ENCODE measurements around the gene FARP1. TPM values are rescaled to one million over a fixed set of nuclear protein-coding genes. Genes with fewer than 3 reads are reported as not detected.
A peak's percentile ranks its signal among the peaks of the same experiment; 100 is the strongest.

Gene FARP1
- total and polyA plus RNA-seq, 2 of the 13 experiments (the other 11 are each of a cell fraction or from before 2014, with no cell fraction given): 70.6 to 126 TPM

DNA sequence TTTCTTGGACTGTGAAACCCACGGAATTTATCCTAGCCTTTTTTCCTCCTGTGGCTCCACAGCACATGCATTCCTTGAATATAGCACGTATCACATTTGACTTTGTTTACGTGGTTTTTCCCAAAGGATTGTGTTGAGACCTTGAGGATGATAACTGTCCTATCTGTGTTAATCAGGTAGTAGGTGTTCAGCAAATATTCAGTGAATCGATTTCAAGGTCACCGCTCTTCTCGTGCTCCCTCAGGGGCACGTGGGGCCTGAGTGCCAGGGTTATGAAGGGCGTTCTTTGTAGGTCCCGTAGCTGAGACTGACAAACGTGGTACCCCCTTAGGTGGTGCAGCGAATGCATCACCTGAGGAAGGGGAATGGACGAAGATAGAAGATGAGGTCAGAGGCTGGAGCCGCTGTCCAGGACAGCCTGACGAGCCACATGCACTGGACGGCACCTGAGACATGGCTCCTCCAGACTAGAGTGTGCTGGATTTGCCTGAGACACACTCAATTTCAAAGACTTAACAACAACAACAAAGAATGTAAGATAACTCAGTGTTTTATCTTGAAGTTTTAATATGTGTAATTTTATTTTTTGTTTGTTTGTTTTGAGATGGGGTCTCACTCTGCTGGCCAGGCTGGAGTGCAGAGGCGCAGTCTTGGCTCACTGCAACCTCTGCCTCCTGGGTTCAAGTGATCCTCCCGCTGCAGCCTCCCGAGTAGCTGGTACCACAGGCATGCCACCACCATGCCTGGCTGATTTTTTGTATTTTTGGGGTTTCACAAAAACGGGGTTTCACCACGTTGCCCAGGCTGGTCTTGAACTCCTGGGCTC is 165.4 kb downstream of the FARP1 start (continued):
- TF ChIP-seq, protein P1, sequence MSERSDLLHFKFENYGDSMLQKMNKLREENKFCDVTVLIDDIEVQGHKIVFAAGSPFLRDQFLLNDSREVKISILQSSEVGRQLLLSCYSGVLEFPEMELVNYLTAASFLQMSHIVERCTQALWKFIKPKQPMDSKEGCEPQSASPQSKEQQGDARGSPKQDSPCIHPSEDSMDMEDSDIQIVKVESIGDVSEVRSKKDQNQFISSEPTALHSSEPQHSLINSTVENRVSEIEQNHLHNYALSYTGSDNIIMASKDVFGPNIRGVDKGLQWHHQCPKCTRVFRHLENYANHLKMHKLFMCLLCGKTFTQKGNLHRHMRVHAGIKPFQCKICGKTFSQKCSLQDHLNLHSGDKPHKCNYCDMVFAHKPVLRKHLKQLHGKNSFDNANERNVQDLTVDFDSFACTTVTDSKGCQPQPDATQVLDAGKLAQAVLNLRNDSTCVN (CRISPR knock-in tag; IDR thresholded peaks at IDR 0.05; ENCODE audit: borderline replicate concordance): no peak
- no peak for TF ChIP-seq ZNF530 (CRISPR knock-in tag; IDR thresholded peaks at IDR 0.05; ENCODE audit: low read depth)
- no peak for TF ChIP-seq MLLT10 (CRISPR knock-in tag; IDR thresholded peaks at IDR 0.05)
- TF ChIP-seq NR3C1 (CRISPR knock-in tag; IDR thresholded peaks at IDR 0.05): no peak
- no peak for TF ChIP-seq HOXA5 (CRISPR knock-in tag; IDR thresholded peaks at IDR 0.05)
- no peak for TF ChIP-seq IRX3 (CRISPR knock-in tag; IDR thresholded peaks at IDR 0.05; ENCODE audit: borderline replicate concordance, low read depth)
- TF ChIP-seq ZNF367 (CRISPR knock-in tag; IDR thresholded peaks at IDR 0.05; ENCODE audit: borderline replicate concordance): no peak
- no peak for TF ChIP-seq CEBPG (CRISPR knock-in tag; IDR thresholded peaks at IDR 0.05)
- peak; percentile 22; the same call in 1 of the 2 replicates for TF ChIP-seq POLR2AphosphoS5 (IDR thresholded peaks at IDR 0.05; ENCODE audit: low read depth, low read length)
- no peak for TF ChIP-seq ZNF720 (CRISPR knock-in tag; IDR thresholded peaks at IDR 0.05)
- TF ChIP-seq, protein P2, sequence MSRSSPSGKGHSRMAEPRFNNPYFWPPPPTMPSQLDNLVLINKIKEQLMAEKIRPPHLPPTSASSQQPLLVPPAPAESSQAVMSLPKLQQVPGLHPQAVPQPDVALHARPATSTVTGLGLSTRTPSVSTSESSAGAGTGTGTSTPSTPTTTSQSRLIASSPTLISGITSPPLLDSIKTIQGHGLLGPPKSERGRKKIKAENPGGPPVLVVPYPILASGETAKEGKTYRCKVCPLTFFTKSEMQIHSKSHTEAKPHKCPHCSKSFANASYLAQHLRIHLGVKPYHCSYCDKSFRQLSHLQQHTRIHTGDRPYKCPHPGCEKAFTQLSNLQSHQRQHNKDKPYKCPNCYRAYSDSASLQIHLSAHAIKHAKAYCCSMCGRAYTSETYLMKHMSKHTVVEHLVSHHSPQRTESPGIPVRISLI (CRISPR knock-in tag; IDR thresholded peaks at IDR 0.05; ENCODE audit: borderline replicate concordance): peak; percentile 72; the same call in 1 of the 2 replicates
- peak; percentile 96 for TF ChIP-seq SALL1 (CRISPR knock-in tag; IDR thresholded peaks at IDR 0.05)
- TF ChIP-seq IKZF1 (IDR thresholded peaks at IDR 0.05): no peak
- TF ChIP-seq STAT5B (CRISPR knock-in tag; IDR thresholded peaks at IDR 0.05): no peak
- no peak for TF ChIP-seq SOX6 (IDR thresholded peaks at IDR 0.05)
- peak; percentile 88 for TF ChIP-seq SOX6 (CRISPR knock-in tag; IDR thresholded peaks at IDR 0.05)
- TF ChIP-seq HIVEP1 (CRISPR knock-in tag; IDR thresholded peaks at IDR 0.05): no peak
- peak; percentile 74 for TF ChIP-seq PPARG (CRISPR knock-in tag; conservative IDR thresholded peaks at IDR 0.05)
- TF ChIP-seq, protein P3, sequence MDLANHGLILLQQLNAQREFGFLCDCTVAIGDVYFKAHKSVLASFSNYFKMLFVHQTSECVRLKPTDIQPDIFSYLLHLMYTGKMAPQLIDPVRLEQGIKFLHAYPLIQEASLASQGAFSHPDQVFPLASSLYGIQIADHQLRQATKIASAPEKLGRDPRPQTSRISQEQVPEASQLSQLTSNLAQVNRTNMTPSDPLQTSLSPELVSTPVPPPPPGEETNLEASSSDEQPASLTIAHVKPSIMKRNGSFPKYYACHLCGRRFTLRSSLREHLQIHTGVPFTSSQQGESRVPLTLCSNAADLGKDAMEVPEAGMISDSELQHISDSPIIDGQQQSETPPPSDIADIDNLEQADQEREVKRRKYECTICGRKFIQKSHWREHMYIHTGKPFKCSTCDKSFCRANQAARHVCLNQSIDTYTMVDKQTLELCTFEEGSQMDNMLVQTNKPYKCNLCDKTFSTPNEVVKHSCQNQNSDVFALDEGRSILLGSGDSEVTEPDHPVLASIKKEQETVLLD (CRISPR knock-in tag; IDR thresholded peaks at IDR 0.05; ENCODE audit: low read depth): no peak
- no peak for TF ChIP-seq ZNF768 (CRISPR knock-in tag; IDR thresholded peaks at IDR 0.05)
- TF ChIP-seq SAP130 (CRISPR knock-in tag; IDR thresholded peaks at IDR 0.05; ENCODE audit: low read depth): peak; percentile 63; the same call in 1 of the 2 replicates
- no peak for TF ChIP-seq AGO2 (optimal IDR thresholded peaks at IDR 0.05; ENCODE audit: low read depth, low read length)
- TF ChIP-seq, protein P4, sequence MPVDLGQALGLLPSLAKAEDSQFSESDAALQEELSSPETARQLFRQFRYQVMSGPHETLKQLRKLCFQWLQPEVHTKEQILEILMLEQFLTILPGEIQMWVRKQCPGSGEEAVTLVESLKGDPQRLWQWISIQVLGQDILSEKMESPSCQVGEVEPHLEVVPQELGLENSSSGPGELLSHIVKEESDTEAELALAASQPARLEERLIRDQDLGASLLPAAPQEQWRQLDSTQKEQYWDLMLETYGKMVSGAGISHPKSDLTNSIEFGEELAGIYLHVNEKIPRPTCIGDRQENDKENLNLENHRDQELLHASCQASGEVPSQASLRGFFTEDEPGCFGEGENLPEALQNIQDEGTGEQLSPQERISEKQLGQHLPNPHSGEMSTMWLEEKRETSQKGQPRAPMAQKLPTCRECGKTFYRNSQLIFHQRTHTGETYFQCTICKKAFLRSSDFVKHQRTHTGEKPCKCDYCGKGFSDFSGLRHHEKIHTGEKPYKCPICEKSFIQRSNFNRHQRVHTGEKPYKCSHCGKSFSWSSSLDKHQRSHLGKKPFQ (CRISPR knock-in tag; IDR thresholded peaks at IDR 0.05; ENCODE audit: insufficient replicate concordance): peak; percentile 30
- TF ChIP-seq, protein P5, sequence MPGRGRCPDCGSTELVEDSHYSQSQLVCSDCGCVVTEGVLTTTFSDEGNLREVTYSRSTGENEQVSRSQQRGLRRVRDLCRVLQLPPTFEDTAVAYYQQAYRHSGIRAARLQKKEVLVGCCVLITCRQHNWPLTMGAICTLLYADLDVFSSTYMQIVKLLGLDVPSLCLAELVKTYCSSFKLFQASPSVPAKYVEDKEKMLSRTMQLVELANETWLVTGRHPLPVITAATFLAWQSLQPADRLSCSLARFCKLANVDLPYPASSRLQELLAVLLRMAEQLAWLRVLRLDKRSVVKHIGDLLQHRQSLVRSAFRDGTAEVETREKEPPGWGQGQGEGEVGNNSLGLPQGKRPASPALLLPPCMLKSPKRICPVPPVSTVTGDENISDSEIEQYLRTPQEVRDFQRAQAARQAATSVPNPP (CRISPR knock-in tag; IDR thresholded peaks at IDR 0.05): no peak
- no peak for TF ChIP-seq ZFP90 (CRISPR knock-in tag; IDR thresholded peaks at IDR 0.05; ENCODE audit: borderline replicate concordance)
- no peak for TF ChIP-seq DMAP1 (CRISPR knock-in tag; IDR thresholded peaks at IDR 0.05)
- TF ChIP-seq ZKSCAN1 (IDR thresholded peaks at IDR 0.05; ENCODE audit: low read length): no peak

Data from HepG2 (cell line).